ENCODE measurements around the gene LARP6. TPM values are rescaled to one million over a fixed set of nuclear protein-coding genes. Genes with fewer than 3 reads are reported as not detected.

Gene LARP6
- total RNA-seq, 1 donor from 2014 or later: 21.6 TPM

DNA sequence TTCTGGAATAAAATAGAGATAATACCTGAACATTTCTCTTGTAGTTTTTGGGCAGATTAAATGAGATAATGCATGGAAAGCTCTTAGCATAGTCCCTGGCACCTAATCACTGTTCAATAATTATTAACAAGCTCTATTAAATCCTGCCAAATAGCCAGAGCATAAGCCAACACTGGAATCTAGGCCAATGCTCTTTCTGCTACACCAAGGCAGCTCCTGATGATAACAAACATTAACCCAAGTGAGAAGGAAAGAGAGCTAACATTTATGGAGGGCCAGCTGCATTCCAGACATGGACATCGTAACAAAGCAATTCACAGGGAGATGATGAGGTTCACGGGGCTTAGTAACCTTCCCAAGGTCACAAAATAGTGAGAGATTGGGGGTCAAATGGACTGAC is 23.3 kb downstream of the LARP6 start:
- Mint-ChIP-seq H3K27ac (ENCODE audit: unreplicated experiment) (no peak overlapping the region), H3K4me1 (ENCODE audit: low read depth, unreplicated experiment) (no peaks in the 10 kb centered on the region), H3K27me3 (ENCODE audit: unreplicated experiment) (peaks cover 3% of the 10 kb centered on the region), H3K4me3 (ENCODE audit: unreplicated experiment) (no peak overlapping the region), H3K36me3 (ENCODE audit: unreplicated experiment) (peaks cover 4% of the 10 kb centered on the region), H3K9me3 (ENCODE audit: unreplicated experiment) (no peaks in the 10 kb centered on the region)
- no peak for TF ChIP-seq CTCF (IDR thresholded peaks at IDR 0.05; ENCODE audit: partially characterized antibody, unreplicated experiment)
- no peak for DNase-seq

GRCh38 chr15:70829371-70830166 is 24.4 kb downstream of the LARP6 start:
- no peak overlapping the region for H3K4me3 Mint-ChIP-seq (ENCODE audit: unreplicated experiment)
- no peaks in the 10 kb centered on the region for H3K4me1 Mint-ChIP-seq (ENCODE audit: low read depth, unreplicated experiment)
- DNase-seq: no peak
- no peaks in the 10 kb centered on the region for H3K9me3 Mint-ChIP-seq (ENCODE audit: unreplicated experiment)
- no peak for TF ChIP-seq CTCF (IDR thresholded peaks at IDR 0.05; ENCODE audit: partially characterized antibody, unreplicated experiment)
- no peaks in the 10 kb centered on the region for H3K36me3 Mint-ChIP-seq (ENCODE audit: unreplicated experiment)
- peaks cover 3% of the 10 kb centered on the region for H3K27me3 Mint-ChIP-seq (ENCODE audit: unreplicated experiment)
- H3K27ac Mint-ChIP-seq (ENCODE audit: unreplicated experiment): no peak overlapping the region

DNA sequence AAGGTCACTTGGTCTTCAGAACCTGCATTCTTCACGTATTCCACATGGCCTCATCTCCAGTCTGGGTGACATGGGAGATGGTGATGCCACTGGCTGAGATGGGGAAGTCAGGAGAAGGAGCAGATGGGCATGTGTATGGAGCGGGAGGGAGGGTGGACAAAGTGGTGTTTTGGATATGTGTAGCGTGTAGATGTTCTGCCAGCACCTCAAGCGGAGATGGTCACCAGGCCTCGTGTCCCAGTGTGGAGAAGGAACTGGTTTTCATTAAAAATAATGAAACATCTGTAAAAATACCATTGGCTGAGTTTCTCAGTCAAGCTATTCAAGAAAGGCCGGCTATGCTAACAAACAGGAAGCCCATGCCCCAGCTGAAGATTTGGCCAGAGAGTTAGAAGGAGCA is 26.2 kb downstream of the LARP6 start:
- H3K27me3 Mint-ChIP-seq (ENCODE audit: unreplicated experiment): peaks cover 3% of the 10 kb centered on the region
- H3K9me3 Mint-ChIP-seq (ENCODE audit: unreplicated experiment): no peaks in the 10 kb centered on the region
- H3K4me3 Mint-ChIP-seq (ENCODE audit: unreplicated experiment): no peak overlapping the region
- H3K27ac Mint-ChIP-seq (ENCODE audit: unreplicated experiment): no peak overlapping the region
- TF ChIP-seq CTCF (IDR thresholded peaks at IDR 0.05; ENCODE audit: partially characterized antibody, unreplicated experiment): no peak
- DNase-seq: no peak
- no peaks in the 10 kb centered on the region for H3K36me3 Mint-ChIP-seq (ENCODE audit: unreplicated experiment)
- H3K4me1 Mint-ChIP-seq (ENCODE audit: low read depth, unreplicated experiment): no peaks in the 10 kb centered on the region

GRCh38 chr15:70826634-70827033 is 27.3 kb downstream of the LARP6 start:
- TF ChIP-seq CTCF (IDR thresholded peaks at IDR 0.05; ENCODE audit: partially characterized antibody, unreplicated experiment): no peak
- Mint-ChIP-seq H3K36me3 (ENCODE audit: unreplicated experiment) (no peaks in the 10 kb centered on the region), H3K27me3 (ENCODE audit: unreplicated experiment) (peaks cover 3% of the 10 kb centered on the region), H3K27ac (ENCODE audit: unreplicated experiment) (no peak overlapping the region), H3K9me3 (ENCODE audit: unreplicated experiment) (no peaks in the 10 kb centered on the region), H3K4me1 (ENCODE audit: low read depth, unreplicated experiment) (no peaks in the 10 kb centered on the region), H3K4me3 (ENCODE audit: unreplicated experiment) (no peak overlapping the region)
- DNase-seq: no peak

DNA sequence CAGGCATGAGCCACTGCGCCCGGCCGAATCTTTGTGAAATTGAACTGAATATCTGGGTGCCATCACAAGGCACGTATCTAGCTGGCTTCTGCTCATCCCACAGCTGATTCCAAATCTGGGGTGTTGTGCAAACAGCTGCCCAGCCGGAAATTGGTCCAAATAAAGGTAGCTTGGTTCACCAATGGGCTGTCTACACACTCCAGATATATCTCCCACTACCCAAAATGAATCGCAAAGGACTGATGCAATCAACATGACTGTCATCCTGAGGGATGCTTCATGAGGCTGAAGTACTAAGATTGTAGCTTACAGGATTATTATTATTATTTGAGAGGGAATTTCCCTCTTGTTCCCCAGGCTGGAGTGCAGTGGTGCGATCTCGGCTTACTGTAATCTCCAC is 28.1 kb downstream of the LARP6 start:
- DNase-seq: no peak
- Mint-ChIP-seq H3K27me3 (ENCODE audit: unreplicated experiment) (peaks cover 3% of the 10 kb centered on the region), H3K36me3 (ENCODE audit: unreplicated experiment) (no peaks in the 10 kb centered on the region), H3K4me1 (ENCODE audit: low read depth, unreplicated experiment) (no peaks in the 10 kb centered on the region), H3K9me3 (ENCODE audit: unreplicated experiment) (no peaks in the 10 kb centered on the region), H3K4me3 (ENCODE audit: unreplicated experiment) (no peak overlapping the region), H3K27ac (ENCODE audit: unreplicated experiment) (no peak overlapping the region)
- TF ChIP-seq CTCF (IDR thresholded peaks at IDR 0.05; ENCODE audit: partially characterized antibody, unreplicated experiment): no peak
